ENCODE measurements around the gene EXOC4. TPM values are rescaled to one million over a fixed set of nuclear protein-coding genes. Genes with fewer than 3 reads are reported as not detected.

EXOC4 gene
- total RNA-seq, 1 donor from 2014 or later = 103 TPM

DNA sequence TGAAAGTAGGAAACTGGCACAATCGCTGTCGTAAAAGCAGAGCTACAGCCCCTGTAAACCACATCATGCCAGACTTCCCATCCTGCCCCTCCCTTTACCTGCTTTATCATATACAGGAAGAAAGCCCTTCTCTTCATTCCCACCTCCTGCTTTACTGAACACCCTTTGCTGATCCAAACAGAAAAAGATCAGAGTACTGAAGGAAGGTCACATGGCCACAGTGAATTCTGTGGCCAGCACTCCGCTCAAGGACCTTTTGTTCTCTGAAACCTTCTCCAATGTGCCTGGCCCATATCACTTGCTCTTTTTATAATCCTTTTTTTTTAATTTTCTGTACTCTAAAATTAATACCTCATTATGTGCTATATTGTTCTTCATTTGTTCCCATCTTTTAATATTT is 765.4 kb downstream of the EXOC4 start:
- CTCF ChIA-PET = no interaction called here
- no peak overlapping the region for H3K27ac Mint-ChIP-seq
- POLR2A ChIA-PET = no interaction called here
- H3K4me1 Mint-ChIP-seq = no peaks in the 10 kb centered on the region
- H3K27me3 Mint-ChIP-seq = no peaks in the 10 kb centered on the region
- no peak for TF ChIP-seq CTCF (IDR thresholded peaks at IDR 0.05)
- ATAC-seq (ENCODE audit: low read depth) (no peak), DNase-seq (no peak)
- H3K4me3 Mint-ChIP-seq = no peak overlapping the region
- H3K9me3 Mint-ChIP-seq = no peaks in the 10 kb centered on the region
- intact Hi-C loops (cut with micrococcal nuclease) = no loop called here
- no peaks in the 10 kb centered on the region for H3K36me3 Mint-ChIP-seq (ENCODE audit: low read depth)

DNA sequence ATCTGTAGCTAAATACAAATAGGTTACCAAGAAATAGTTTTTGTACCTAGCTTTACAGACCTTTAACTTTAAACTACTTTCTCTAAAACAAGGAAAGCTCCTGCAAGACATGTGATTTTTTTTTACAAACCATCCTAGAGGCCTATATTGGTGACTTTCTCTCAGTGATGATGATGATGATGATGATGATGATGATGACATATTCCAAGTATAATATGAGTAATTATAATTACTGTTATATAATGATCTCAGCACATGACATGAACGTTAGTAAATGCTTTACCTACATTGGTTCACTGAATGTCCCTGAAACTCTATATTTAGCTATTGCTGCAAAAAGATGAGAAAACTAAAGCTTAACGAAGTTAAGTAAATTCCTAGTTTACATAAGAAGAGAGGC is 766.4 kb downstream of the EXOC4 start:
- CTCF ChIA-PET = interaction anchor here (1.4 kb wide), 1 partner anchor 10 kb away, joined by 4 read pairs; no protein-coding TSS in a partner anchor
- POLR2A ChIA-PET = no interaction called here

GRCh38 chr7:134021836-134022235 is 769.0 kb downstream of the EXOC4 start:
- ChIA-PET CTCF (no interaction called here), POLR2A (no interaction called here)
- Mint-ChIP-seq H3K4me3 (no peak overlapping the region), H3K36me3 (ENCODE audit: low read depth) (peaks cover 6% of the 10 kb centered on the region), H3K27me3 (no peaks in the 10 kb centered on the region), H3K9me3 (no peaks in the 10 kb centered on the region), H3K27ac (no peak overlapping the region), H3K4me1 (no peaks in the 10 kb centered on the region)
- intact Hi-C loops (cut with micrococcal nuclease) = no loop called here
- no peak for TF ChIP-seq CTCF (IDR thresholded peaks at IDR 0.05)
- ATAC-seq (ENCODE audit: low read depth) (no peak), DNase-seq (no peak)

More for the DNA sequence above, 766.4 kb downstream of the EXOC4 start:
- Mint-ChIP-seq H3K27me3 (no peaks in the 10 kb centered on the region), H3K36me3 (ENCODE audit: low read depth) (no peaks in the 10 kb centered on the region), H3K4me3 (no peak overlapping the region), H3K4me1 (no peaks in the 10 kb centered on the region), H3K27ac (no peak overlapping the region), H3K9me3 (no peaks in the 10 kb centered on the region)
- intact Hi-C loops (cut with micrococcal nuclease) = no loop called here
- TF ChIP-seq CTCF (IDR thresholded peaks at IDR 0.05) = no peak
- ATAC-seq (ENCODE audit: low read depth) (no peak), DNase-seq (no peak)

GRCh38 chr7:134022286-134022911 is 769.5 kb downstream of the EXOC4 start:
- Mint-ChIP-seq H3K4me3 (no peak overlapping the region), H3K27ac (no peak overlapping the region), H3K27me3 (no peaks in the 10 kb centered on the region), H3K36me3 (ENCODE audit: low read depth) (peaks cover 7% of the 10 kb centered on the region), H3K9me3 (no peaks in the 10 kb centered on the region), H3K4me1 (no peaks in the 10 kb centered on the region)
- ATAC-seq (ENCODE audit: low read depth) (no peak), DNase-seq (no peak)
- CTCF ChIA-PET = no interaction called here
- POLR2A ChIA-PET = no interaction called here
- intact Hi-C loops (cut with micrococcal nuclease) = no loop called here
- TF ChIP-seq CTCF (IDR thresholded peaks at IDR 0.05) = no peak

DNA sequence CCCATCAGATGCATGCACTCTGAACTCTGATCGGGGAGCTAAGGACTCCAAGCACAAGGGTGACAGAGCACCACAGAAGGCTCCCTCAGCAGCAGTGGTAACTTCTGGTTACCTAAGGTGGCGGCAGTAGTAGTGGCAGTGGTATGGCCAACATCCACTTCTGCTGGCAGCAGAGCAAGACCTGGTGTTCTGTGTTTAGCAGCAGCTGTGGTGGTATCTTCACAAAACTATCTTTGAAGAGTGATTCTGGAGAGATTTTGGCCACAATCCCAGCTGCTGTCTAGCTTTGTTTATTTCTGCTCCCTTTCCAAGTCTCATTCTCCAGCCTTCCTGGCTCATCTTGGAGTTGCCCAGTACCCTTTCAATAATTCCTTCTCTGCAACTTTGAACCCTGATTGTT is 771.9 kb downstream of the EXOC4 start:
- ChIA-PET CTCF (no interaction called here), POLR2A (no interaction called here)
- Mint-ChIP-seq H3K4me1 (no peaks in the 10 kb centered on the region), H3K9me3 (no peaks in the 10 kb centered on the region), H3K36me3 (ENCODE audit: low read depth) (peaks cover 21% of the 10 kb centered on the region), H3K27ac (no peak overlapping the region), H3K4me3 (no peak overlapping the region), H3K27me3 (no peaks in the 10 kb centered on the region)
- DNase-seq (no peak), ATAC-seq (ENCODE audit: low read depth) (no peak)
- intact Hi-C loops (cut with micrococcal nuclease) = no loop called here
- TF ChIP-seq CTCF (IDR thresholded peaks at IDR 0.05) = no peak

All from activated B cell treated with CpG ODN at 0.5 μM for 24 hours (primary cell).